Gastroesophageal sphincter (tissue), 3 donors: ENCODE results near the gene TRAPPC1.
"Not testable (repeated sequence)": the region's sequence is repeated elsewhere in the genome, so short reads cannot be mapped to it uniquely, and the experiment has no call there.

Experiments used
- CTCF ChIP-seq, 4 experiments: fragments of 200-600 bp in 2 of 4; fragments of 450-650 bp in 2 of 4; sonication (generic) in 1 of 4; IDR thresholded peaks; one replicate each; pipeline ENCODE4 v1.5.1; 2017 to 2019; ENCODE audit warnings: antibody characterized with exemption in 4 of 4, mild to moderate bottlenecking in 2 of 4, moderate library complexity in 2 of 4
- POLR2A ChIP-seq, 2 donors: fragments of 450-650 bp; IDR thresholded peaks; one replicate each; pipeline ENCODE4 v1.6.1; 2017; ENCODE audit warnings: antibody characterized with exemption in 2 of 2, mild to moderate bottlenecking in 2 of 2, moderate library complexity in 1 of 2

GRCh38 chr17:7953266-7953665, 21.5 kb upstream of the TRAPPC1 start:
- not testable (repeated sequence) for TF ChIP-seq CTCF, POLR2A (IDR thresholded peaks at IDR 0.05)
